GM19463 (cell line): ENCODE results near the gene CAPN5.

Source experiments
- ATAC-seq: cut with Tn5 transposase; IDR thresholded peaks from one replicate; pipeline ENCODE4 v1.9.1; 2021; ENCODE audit warnings: mild to moderate bottlenecking, moderate library complexity; ENCODE audit not compliant: unreplicated experiment

CAPN5 gene

GRCh38 chr11:77127920-77128691, 61.3 kb downstream of the CAPN5 start, which contains the start of gene MYO7A:
TSS of gene MYO7A (plus strand) at chr11:77128246. CDS start at chr11:77130635, 2,389 bp downstream.
- no peak for ATAC-seq

GRCh38 chr11:77129069-77129841, 62.5 kb downstream of the CAPN5 start:
- no peak for ATAC-seq

- ATAC-seq, result no peak
These were observed 63.3 kb downstream of the CAPN5 start for GRCh38 chr11:77129842-77130756.

- ATAC-seq, result no peak
These were observed 64.2 kb downstream of the CAPN5 start for GRCh38 chr11:77130763-77131513.

- no peak for ATAC-seq
These were observed 64.8 kb downstream of the CAPN5 start for GRCh38 chr11:77131560-77131959.

- no peak for ATAC-seq
These were observed 68.3 kb downstream of the CAPN5 start for GRCh38 chr11:77135069-77135468.

GRCh38 chr11:77136074-77136473, 69.3 kb downstream of the CAPN5 start:
- no peak for ATAC-seq

GRCh38 chr11:77136784-77137420, 70.1 kb downstream of the CAPN5 start:
- ATAC-seq, result no peak

GRCh38 chr11:77137421-77137820, 70.7 kb downstream of the CAPN5 start:
- ATAC-seq, result no peak

- no peak for ATAC-seq
These were observed 71.4 kb downstream of the CAPN5 start for GRCh38 chr11:77138106-77138649.

GRCh38 chr11:77139201-77139600, 72.4 kb downstream of the CAPN5 start:
- ATAC-seq, result no peak

GRCh38 chr11:77140231-77140851, 73.6 kb downstream of the CAPN5 start:
- no peak for ATAC-seq

- ATAC-seq, result no peak
These were observed 74.3 kb downstream of the CAPN5 start for GRCh38 chr11:77141034-77141433.

GRCh38 chr11:77141475-77141874, 74.7 kb downstream of the CAPN5 start:
- no peak for ATAC-seq

- ATAC-seq, result no peak
These were observed 75.6 kb downstream of the CAPN5 start for GRCh38 chr11:77142091-77142975.

GRCh38 chr11:77143405-77144020, 76.7 kb downstream of the CAPN5 start:
- ATAC-seq, result no peak

- no peak for ATAC-seq
These were observed 77.6 kb downstream of the CAPN5 start for GRCh38 chr11:77144196-77144856.
